ENCODE measurements around the gene HDAC7. TPM values are rescaled to one million over a fixed set of nuclear protein-coding genes. Genes with fewer than 3 reads are reported as not detected.

HDAC7 gene
- total RNA-seq, 2 experiments from 2014 or later, result 257 to 280 TPM

DNA sequence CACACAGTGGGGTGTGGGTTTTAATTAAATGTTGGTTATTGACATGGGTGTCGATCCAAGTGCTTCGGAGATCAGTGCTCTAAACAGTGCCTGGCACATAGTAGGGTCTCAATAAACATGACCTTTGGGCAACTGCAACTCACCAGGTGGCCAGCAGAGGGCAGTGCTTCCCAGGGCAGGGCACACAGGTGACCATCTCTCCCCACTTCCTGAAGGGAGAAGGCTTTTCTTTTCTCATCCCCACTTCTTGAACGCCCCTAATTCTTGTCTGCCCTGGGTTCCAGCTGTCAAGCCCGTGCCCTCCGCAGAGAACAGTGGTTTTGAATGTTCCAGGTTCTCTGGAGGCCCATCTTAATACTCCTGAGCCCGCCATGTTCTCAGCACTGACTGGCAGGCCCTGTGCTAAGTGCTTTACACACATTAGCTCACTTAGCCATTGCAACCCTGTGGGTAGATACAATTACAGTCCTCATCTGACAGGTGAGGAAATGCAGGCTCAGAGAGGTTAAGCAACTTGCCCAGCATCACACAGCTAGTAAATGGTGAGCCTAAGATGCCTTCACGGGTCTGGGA is 77.4 kb downstream of the HDAC7 start:
- no peak overlapping the region for H3K4me3 Mint-ChIP-seq

DNA sequence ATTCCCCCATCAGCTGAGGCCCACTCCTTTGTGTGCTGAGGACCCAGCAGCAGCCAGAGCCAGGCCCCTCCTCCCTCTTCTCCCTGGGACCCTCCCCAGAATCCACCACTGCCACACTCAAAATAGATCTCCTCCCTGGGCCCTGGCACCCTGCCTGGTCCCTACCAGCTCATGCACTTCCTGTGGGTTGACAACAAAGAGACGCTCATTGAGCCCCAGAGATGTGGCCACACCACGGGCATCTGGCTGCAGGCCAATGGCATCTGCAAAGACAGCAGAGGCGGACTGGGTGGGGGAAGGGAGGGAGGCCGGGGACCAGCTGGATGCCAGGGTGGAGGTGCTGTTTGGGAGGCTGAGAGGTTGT is 78.4 kb downstream of the HDAC7 start:
- CTCF ChIA-PET, result interaction anchor here (0.7 to 15.9 kb wide), 32 partner anchors 10 to 709 kb away, joined by 3 to 837 read pairs (median 7); partner anchors contain the start of genes ENDOU, HDAC7, RAPGEF3 and SLC48A1

More for the DNA sequence above, 77.4 kb downstream of the HDAC7 start:
- intact Hi-C loops (cut with micrococcal nuclease), result loop anchor here (1.0 kb wide), 3 partner anchors 27 to 95 kb away; no protein-coding TSS in a partner anchor
- Mint-ChIP-seq H3K27ac (no peak overlapping the region), H3K36me3 (no peaks in the 10 kb centered on the region), H3K4me1 (ENCODE audit: low read depth) (peaks cover 29% of the 10 kb centered on the region), H3K9me3 (no peaks in the 10 kb centered on the region), H3K27me3 (no peaks in the 10 kb centered on the region)
- CTCF ChIA-PET, result interaction anchor here (0.6 to 15.9 kb wide), 41 partner anchors 11 to 441 kb away, joined by 3 to 837 read pairs (median 5); partner anchors contain the start of genes CCDC184, ENDOU, HDAC7 and RAPGEF3
- peak; percentile 85 for DNase-seq
- POLR2A ChIA-PET, result interaction anchor here (1.2 to 3.3 kb wide), 6 partner anchors 18 to 96 kb away, joined by 3 to 19 read pairs (median 9); no protein-coding TSS in a partner anchor

DNA sequence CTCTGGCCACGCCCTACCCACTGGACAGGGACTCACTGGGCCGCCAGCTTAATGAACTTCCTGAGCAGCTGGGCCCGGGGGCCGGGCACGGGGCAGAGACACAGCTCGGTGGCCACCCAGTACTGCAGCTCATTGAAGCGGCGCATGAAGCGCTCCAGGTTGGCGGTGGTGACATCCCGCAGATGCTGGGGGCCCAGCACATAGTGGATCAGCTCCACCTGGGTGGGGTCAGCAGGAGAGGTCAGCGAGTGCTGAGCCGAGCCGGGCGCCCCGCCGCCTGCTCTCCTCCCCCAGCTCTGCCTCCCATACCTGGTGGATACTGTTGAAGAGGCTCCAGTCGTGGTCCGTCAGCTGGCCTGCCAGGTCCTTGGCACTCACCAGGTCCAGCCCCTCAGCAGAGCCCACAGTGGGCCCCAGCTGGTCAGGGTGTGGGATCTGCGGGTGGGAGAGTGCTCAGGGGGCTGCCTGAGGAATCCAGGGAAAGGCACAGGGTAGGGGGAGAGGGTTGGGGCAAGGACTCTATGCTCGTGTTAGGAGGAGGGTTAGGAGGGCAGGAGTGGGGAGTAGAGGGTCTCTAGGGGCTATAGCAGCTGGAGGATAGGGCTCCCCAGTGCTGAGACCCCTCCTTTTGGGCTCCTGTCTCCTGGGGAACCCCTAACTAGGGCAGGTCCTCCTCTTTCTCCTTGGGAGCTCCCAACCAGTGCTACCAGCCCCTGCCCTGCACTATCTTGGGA is 78.9 kb downstream of the HDAC7 start:
- Mint-ChIP-seq H3K9me3 (no peaks in the 10 kb centered on the region), H3K27ac (no peak overlapping the region), H3K4me3 (no peak overlapping the region), H3K36me3 (no peaks in the 10 kb centered on the region), H3K4me1 (ENCODE audit: low read depth) (peaks cover 29% of the 10 kb centered on the region), H3K27me3 (no peaks in the 10 kb centered on the region)
- CTCF ChIA-PET, result interaction anchor here (0.6 to 15.9 kb wide), 21 partner anchors 9 to 223 kb away, joined by 3 to 837 read pairs (median 10); partner anchors contain the start of genes ENDOU, HDAC7, RAPGEF3 and SLC48A1
- intact Hi-C loops (cut with micrococcal nuclease), result no loop called here
- DNase-seq, result no peak
- POLR2A ChIA-PET, result interaction anchor here (0.7 to 2.9 kb wide), 6 partner anchors 18 to 111 kb away, joined by 3 to 9 read pairs (median 3); partner anchors contain the start of gene RAPGEF3

More for the DNA sequence above, 78.4 kb downstream of the HDAC7 start:
- Mint-ChIP-seq H3K27ac (no peak overlapping the region), H3K4me1 (ENCODE audit: low read depth) (peaks cover 29% of the 10 kb centered on the region), H3K4me3 (no peak overlapping the region), H3K36me3 (no peaks in the 10 kb centered on the region), H3K27me3 (no peaks in the 10 kb centered on the region), H3K9me3 (no peaks in the 10 kb centered on the region)
- POLR2A ChIA-PET, result interaction anchor here (0.7 to 2.9 kb wide), 6 partner anchors 18 to 87 kb away, joined by 3 to 9 read pairs (median 3); partner anchors contain the start of gene RAPGEF3
- intact Hi-C loops (cut with micrococcal nuclease), result no loop called here
- peak; percentile 82 for DNase-seq

DNA sequence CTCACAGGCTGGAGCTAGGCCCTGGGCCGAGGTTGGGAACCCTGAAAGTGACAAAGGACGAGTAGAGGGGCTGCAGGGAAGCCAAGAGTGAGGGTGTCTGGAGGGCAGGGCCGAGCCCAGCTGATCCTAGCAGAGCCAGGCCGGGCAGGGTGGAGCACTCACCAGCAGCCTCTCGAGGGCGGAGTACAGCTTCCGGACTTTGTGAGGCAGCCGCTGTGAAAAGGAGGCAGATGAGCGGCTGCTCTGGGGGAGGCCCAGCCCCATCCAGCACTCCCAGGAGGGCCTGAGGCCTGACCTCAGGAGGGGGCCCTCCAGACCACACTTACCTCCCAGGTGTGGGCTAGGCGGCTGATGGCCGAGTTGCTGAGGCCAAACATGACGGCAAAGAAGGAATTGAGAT is 79.7 kb downstream of the HDAC7 start:
- H3K36me3 Mint-ChIP-seq, result no peaks in the 10 kb centered on the region
- ChIA-PET CTCF (interaction anchor here (0.6 to 15.9 kb wide), 10 partner anchors 9 to 224 kb away, joined by 3 to 837 read pairs (median 60); partner anchors contain the start of genes ENDOU, RAPGEF3, SLC48A1 and TMEM106C), POLR2A (interaction anchor here (0.9 kb wide), 1 partner anchor 112 kb away, joined by 3 read pairs; no protein-coding TSS in a partner anchor)
- intact Hi-C loops (cut with micrococcal nuclease), result no loop called here
- peaks cover 29% of the 10 kb centered on the region for H3K4me1 Mint-ChIP-seq (ENCODE audit: low read depth)
- H3K27me3 Mint-ChIP-seq, result no peaks in the 10 kb centered on the region
- H3K27ac Mint-ChIP-seq, result peak overlapping the region; percentile 57
- DNase-seq, result no peak
- H3K4me3 Mint-ChIP-seq, result no peak overlapping the region
- H3K9me3 Mint-ChIP-seq, result no peaks in the 10 kb centered on the region

DNA sequence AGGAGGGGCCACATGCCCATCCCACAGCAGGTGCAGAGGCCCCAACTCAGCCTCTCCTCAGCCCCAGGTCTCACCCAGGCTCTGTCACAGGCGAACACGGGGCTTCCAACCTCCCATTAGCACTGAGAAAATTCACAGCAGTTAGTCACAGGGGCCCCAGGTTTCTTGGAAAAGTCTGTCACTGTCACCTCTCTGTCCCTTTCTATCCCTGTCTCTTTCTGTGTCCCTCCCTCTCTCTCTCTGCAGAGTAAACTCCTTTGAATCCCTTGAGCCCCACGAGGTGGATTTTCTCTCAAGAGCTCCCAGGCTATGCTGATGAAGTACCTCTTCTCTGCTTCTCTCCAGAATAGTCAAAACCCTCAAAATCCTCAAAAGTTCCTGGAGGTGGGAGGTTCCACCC is 80.4 kb downstream of the HDAC7 start:
- H3K4me1 Mint-ChIP-seq (ENCODE audit: low read depth), result peaks cover 29% of the 10 kb centered on the region
- intact Hi-C loops (cut with micrococcal nuclease), result no loop called here
- H3K36me3 Mint-ChIP-seq, result no peaks in the 10 kb centered on the region
- H3K27me3 Mint-ChIP-seq, result no peaks in the 10 kb centered on the region
- POLR2A ChIA-PET, result no interaction called here
- no peaks in the 10 kb centered on the region for H3K9me3 Mint-ChIP-seq
- H3K27ac Mint-ChIP-seq, result no peak overlapping the region
- H3K4me3 Mint-ChIP-seq, result no peak overlapping the region
- DNase-seq, result no peak
- CTCF ChIA-PET, result interaction anchor here (1.2 to 15.9 kb wide), 6 partner anchors 18 to 224 kb away, joined by 3 to 837 read pairs (median 238); partner anchors contain the start of genes RAPGEF3, SLC48A1 and TMEM106C

DNA sequence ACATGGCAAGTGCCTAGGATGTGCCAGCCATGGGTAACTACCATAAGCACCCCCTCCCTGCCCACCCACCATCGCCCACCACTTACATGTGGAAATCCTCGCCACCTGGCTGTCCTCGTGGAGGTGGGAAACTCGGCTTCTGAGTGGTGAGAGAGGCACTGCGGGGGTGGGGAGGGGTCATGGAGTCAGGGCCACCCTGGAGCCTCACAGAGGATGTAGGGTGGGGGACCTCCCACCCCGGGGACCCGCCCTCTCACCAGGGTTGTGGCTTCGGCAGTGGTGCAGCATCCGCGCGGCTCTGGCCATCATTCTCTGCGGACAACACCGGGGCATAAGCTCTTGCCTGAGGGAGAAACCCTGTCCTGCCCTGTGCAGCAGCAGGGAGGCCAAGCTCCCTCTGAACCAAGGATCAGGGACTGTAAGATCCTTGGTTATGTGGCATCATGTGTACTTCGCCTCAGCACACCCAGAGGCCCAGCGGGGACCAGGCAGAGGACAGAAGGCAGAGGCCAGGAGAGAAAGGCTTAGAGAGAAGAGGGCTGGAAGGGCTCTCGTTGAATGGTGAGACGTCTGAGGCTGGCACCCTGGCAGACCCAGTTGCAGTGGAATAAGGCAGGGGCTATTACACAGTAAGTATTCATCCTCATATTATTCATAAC is 81.6 kb downstream of the HDAC7 start:
- DNase-seq, result no peak
- Mint-ChIP-seq H3K27ac (no peak overlapping the region), H3K4me3 (no peak overlapping the region), H3K9me3 (no peaks in the 10 kb centered on the region), H3K4me1 (ENCODE audit: low read depth) (peaks cover 23% of the 10 kb centered on the region), H3K27me3 (no peaks in the 10 kb centered on the region), H3K36me3 (no peaks in the 10 kb centered on the region)
- POLR2A ChIA-PET, result interaction anchor here (2.2 kb wide), 1 partner anchor 95 kb away, joined by 5 read pairs; no protein-coding TSS in a partner anchor
- intact Hi-C loops (cut with micrococcal nuclease), result no loop called here
- CTCF ChIA-PET, result interaction anchor here (0.9 to 15.9 kb wide), 3 partner anchors 22 to 101 kb away, joined by 3 to 837 read pairs (median 115); partner anchors contain the start of gene SLC48A1

DNA sequence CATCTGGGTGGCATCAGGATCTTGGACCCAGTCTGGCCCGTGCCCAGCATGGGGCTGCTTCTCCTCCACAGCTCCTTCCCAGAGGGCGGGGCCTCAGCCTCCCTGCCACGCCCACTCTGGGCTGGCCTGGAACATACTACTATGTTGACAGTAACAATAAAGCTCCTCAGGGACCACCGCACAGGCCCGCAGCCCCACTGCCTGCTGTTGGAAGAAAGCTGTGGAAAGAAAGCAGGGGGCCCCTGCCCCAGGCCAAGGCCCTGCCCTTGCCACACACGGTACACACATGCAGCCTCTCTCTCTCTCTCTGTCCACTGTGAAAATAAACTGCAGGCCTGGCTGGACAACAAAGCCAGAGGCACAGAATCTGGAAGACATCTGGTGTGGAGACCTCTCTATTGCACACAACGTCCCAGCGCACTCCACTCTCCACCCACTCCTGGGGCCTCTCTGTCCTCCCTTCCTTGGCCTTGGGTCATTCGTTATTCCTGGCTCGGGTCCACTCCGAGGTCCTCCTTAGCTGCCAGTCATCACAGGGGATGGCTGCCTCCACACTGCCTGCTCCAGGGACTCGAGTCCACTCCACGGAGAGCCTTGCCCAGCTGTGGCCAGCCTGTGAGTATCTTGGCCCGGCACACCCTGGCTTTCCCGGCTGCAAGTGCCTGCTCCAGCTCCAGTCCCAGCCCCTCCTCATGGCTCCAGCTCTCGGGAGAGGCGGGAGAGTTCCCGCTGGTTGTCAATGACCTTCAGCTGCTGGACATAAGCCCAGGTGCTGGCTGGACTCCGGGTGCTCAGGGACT is 82.6 kb downstream of the HDAC7 start:
- Mint-ChIP-seq H3K4me1 (ENCODE audit: low read depth) (peaks cover 20% of the 10 kb centered on the region), H3K4me3 (no peak overlapping the region), H3K9me3 (no peaks in the 10 kb centered on the region), H3K27ac (no peak overlapping the region), H3K36me3 (no peaks in the 10 kb centered on the region), H3K27me3 (no peaks in the 10 kb centered on the region)
- ChIA-PET CTCF (interaction anchor here (1.0 to 15.9 kb wide), 4 partner anchors 18 to 101 kb away, joined by 3 to 837 read pairs (median 6); partner anchors contain the start of gene SLC48A1), POLR2A (interaction anchor here (2.2 kb wide), 1 partner anchor 96 kb away, joined by 5 read pairs; no protein-coding TSS in a partner anchor)
- intact Hi-C loops (cut with micrococcal nuclease), result no loop called here
- DNase-seq, result no peak

DNA sequence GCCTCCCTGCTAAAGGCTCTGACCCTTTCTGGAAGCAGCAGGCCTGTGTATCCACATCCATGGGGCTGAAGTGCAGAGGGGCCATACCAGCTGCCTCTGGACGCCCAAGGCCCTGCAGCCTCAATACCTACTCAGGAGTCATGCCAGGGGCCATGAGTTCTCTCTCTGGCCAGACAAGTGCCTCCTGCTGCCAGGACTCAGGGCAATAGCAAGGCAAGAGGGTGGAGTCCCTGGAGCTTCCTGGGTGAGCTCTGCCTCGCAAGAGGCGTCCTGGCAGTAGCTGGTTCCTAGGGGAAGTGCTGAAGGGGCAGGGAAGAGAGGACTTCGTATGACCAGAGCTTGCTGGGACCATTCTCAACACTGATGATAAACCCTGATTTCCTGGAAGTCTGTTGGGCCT is 83.5 kb downstream of the HDAC7 start:
- no peak for DNase-seq
- CTCF ChIA-PET, result interaction anchor here (1.0 to 15.9 kb wide), 4 partner anchors 17 to 102 kb away, joined by 3 to 837 read pairs (median 6); partner anchors contain the start of gene SLC48A1
- intact Hi-C loops (cut with micrococcal nuclease), result no loop called here
- H3K27ac Mint-ChIP-seq, result no peak overlapping the region
- no peaks in the 10 kb centered on the region for H3K36me3 Mint-ChIP-seq
- POLR2A ChIA-PET, result interaction anchor here (2.2 kb wide), 1 partner anchor 97 kb away, joined by 5 read pairs; no protein-coding TSS in a partner anchor
- H3K9me3 Mint-ChIP-seq, result no peaks in the 10 kb centered on the region
- no peak overlapping the region for H3K4me3 Mint-ChIP-seq
- H3K27me3 Mint-ChIP-seq, result no peaks in the 10 kb centered on the region
- peaks cover 16% of the 10 kb centered on the region for H3K4me1 Mint-ChIP-seq (ENCODE audit: low read depth)

DNA sequence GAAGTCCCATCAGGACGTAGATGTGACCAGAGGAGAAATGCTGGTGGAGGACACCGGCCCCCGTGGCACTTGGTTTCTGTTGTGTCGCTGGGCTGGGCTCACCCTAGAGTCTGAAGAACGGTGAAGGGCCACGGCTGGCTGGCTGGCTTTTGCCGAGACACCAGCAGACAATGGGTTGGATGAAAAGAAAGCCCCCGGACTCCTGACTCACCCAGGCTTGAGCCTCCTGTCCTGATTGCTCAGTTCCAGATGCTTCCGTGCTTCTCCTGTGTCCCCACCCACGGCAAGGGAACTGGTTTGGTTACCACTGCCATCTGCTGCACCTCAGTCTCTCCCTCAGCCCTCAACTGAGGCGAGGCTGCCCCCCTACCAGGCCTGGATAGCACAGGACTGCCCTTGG is 84.1 kb downstream of the HDAC7 start:
- ChIA-PET POLR2A (no interaction called here), CTCF (interaction anchor here (1.0 to 15.9 kb wide), 3 partner anchors 17 to 103 kb away, joined by 3 to 837 read pairs (median 7); partner anchors contain the start of gene SLC48A1)
- intact Hi-C loops (cut with micrococcal nuclease), result no loop called here

DNA sequence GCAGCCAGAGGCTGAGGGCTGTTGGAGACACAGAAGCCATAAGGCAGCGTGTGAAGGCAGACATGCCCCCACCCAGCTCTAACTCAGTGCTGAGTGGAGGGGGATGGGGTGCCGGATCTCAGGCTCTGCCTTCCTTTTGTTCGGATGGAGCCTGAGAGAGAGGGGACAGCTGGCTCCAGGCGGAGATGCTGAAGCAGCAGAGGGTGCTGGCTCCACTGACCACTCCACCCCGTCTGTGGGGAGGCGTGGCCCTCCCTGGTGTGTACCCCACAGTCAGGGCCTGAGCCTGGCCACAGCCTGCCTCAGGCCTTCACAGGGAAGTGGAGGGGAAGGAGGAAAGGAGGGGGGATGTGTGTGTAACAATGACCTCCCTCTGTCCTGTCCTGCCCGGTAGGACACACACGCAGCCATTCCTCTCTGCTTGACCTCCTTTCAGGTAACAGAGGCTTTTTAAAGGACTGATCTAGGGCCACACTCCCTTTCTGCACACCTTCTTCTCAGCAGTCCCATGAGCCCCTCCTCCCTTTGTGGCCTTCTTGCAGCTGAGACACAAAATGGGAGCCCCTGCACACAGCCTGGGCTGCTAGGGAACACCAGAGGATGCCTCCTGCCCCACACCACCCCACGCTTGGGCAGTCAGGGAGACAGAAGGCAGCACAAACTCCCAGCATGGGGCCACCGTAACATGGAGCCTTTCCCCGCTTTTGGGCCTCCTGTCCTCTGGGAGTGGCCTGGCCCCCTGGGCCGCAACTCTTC is 84.8 kb downstream of the HDAC7 start:
- H3K27ac Mint-ChIP-seq, result no peak overlapping the region

More for the DNA sequence above, 84.1 kb downstream of the HDAC7 start:
- Mint-ChIP-seq H3K4me1 (ENCODE audit: low read depth) (peaks cover 13% of the 10 kb centered on the region), H3K36me3 (no peaks in the 10 kb centered on the region), H3K27me3 (no peaks in the 10 kb centered on the region), H3K27ac (no peak overlapping the region), H3K4me3 (no peak overlapping the region), H3K9me3 (no peaks in the 10 kb centered on the region)
- no peak for DNase-seq

More for the DNA sequence above, 84.8 kb downstream of the HDAC7 start:
- DNase-seq, result no peak
- POLR2A ChIA-PET, result no interaction called here
- Mint-ChIP-seq H3K27me3 (no peaks in the 10 kb centered on the region), H3K4me1 (ENCODE audit: low read depth) (peaks cover 6% of the 10 kb centered on the region), H3K36me3 (no peaks in the 10 kb centered on the region), H3K4me3 (no peak overlapping the region), H3K9me3 (no peaks in the 10 kb centered on the region)
- intact Hi-C loops (cut with micrococcal nuclease), result no loop called here
- CTCF ChIA-PET, result interaction anchor here (6.8 to 15.9 kb wide), 2 partner anchors 7 to 39 kb away, joined by 74 to 837 read pairs; partner anchors contain the start of gene SLC48A1
